ENCODE measurements around the gene SYCP3. TPM values are rescaled to one million over a fixed set of nuclear protein-coding genes. Genes with fewer than 3 reads are reported as not detected.

Gene SYCP3
- total and polyA plus RNA-seq, 12 donors: 0.07 to 0.22 (median 0.18) TPM; not detected in 9

DNA sequence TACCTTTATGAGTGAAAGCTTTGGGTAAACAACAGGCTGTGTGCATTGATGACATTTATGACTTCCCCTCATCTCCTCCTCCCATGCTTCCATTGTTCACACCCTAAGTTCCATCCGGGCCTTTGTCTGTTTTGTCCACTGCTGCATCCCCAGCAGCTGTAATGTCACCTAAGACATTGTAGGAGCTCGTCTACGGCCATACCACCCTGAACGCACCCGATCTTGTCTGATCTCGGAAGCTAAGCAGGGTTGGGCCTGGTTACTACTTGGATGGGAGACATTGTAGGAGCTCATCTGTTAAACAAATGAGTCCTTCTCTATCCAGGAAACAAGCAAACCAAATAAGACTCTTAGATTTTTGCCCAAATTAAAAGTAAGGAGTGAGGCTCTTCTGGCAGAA lies 40.4 kb upstream of the SYCP3 start:
- Histone ChIP-seq H3K9me3 (no peaks in the 10 kb centered on the region), H3K36me3 (peaks cover 0 to 68% (median 0%) of the 10 kb centered on the region in 9 donors), H3K27me3 (no peaks in the 10 kb centered on the region), H3K4me1 (peaks cover 0 to 24% (median 10%) of the 10 kb centered on the region in 9 donors), H3K27ac (no peak overlapping the region), H3K4me3 (no peak overlapping the region)
- DNase-seq (no peak), ATAC-seq (no peak)
- 95% methylated on average over 6 of the region's 6 CpGs for WGBS, 2 donors
- TF ChIP-seq, protein P1, sequence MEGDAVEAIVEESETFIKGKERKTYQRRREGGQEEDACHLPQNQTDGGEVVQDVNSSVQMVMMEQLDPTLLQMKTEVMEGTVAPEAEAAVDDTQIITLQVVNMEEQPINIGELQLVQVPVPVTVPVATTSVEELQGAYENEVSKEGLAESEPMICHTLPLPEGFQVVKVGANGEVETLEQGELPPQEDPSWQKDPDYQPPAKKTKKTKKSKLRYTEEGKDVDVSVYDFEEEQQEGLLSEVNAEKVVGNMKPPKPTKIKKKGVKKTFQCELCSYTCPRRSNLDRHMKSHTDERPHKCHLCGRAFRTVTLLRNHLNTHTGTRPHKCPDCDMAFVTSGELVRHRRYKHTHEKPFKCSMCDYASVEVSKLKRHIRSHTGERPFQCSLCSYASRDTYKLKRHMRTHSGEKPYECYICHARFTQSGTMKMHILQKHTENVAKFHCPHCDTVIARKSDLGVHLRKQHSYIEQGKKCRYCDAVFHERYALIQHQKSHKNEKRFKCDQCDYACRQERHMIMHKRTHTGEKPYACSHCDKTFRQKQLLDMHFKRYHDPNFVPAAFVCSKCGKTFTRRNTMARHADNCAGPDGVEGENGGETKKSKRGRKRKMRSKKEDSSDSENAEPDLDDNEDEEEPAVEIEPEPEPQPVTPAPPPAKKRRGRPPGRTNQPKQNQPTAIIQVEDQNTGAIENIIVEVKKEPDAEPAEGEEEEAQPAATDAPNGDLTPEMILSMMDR (IDR thresholded peaks at IDR 0.05): no peak
- intact Hi-C loops (cut with DNase I): loop anchor here in 5 of 10 donors (5.0 to 10.0 kb wide), 4 partner anchors 53 to 375 kb away; partner anchors contain the start of genes GNPTAB (in 2 of the 5) and ARL1 (in 1 of the 5)

DNA sequence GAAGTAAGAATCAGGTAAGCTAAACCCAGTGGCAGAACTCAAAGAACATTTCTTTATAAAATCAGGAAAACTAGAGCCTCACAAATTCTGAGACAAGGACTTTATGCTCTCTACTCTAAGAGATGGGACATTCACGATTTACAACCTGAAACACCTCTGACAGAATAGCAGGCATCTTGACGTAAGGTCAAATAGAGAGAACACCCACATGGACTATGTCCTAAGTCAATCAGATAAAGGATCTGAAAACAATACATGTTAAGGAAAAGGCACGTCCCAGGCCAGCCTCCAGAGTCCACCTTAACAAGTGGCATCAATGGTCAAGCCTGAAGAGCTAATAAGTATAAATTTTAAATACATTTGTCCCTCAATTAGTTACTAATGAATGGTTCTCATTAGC lies 39.9 kb upstream of the SYCP3 start:
- Histone ChIP-seq H3K36me3 (peaks cover 0 to 63% (median 0%) of the 10 kb centered on the region in 9 donors), H3K4me3 (no peak overlapping the region), H3K27me3 (no peaks in the 10 kb centered on the region), H3K9me3 (no peaks in the 10 kb centered on the region), H3K27ac (no peak overlapping the region), H3K4me1 (peaks cover 0 to 24% (median 10%) of the 10 kb centered on the region in 9 donors)
- TF ChIP-seq, protein P1 (IDR thresholded peaks at IDR 0.05): no peak
- intact Hi-C loops (cut with DNase I): loop anchor here in 5 of 10 donors (5.0 to 10.0 kb wide), 4 partner anchors 53 to 374 kb away; partner anchors contain the start of genes GNPTAB (in 2 of the 5) and ARL1 (in 1 of the 5)
- no peak for DNase-seq
- WGBS, 2 donors: 91 to 92% methylated on average over 3 of the region's 3 CpGs
- no peak for ATAC-seq

GRCh38 chr12:101777978-101778377 lies 38.7 kb upstream of the SYCP3 start:
- Histone ChIP-seq H3K36me3 (peaks cover 0 to 57% (median 0%) of the 10 kb centered on the region in 9 donors), H3K9me3 (no peaks in the 10 kb centered on the region), H3K27me3 (no peaks in the 10 kb centered on the region), H3K4me1 (peaks cover 0 to 36% (median 10%) of the 10 kb centered on the region in 9 donors), H3K27ac (peak overlapping the region in 4 of 10 donors; percentile 27 to 57 (median 38)), H3K4me3 (no peak overlapping the region)
- peak in 1 of 2 donors; percentile 15 for DNase-seq
- peak; percentile 39 to 87 (median 70) for ATAC-seq
- intact Hi-C loops (cut with DNase I): loop anchor here in 5 of 10 donors (2.0 to 10.0 kb wide), 5 partner anchors 53 to 373 kb away; partner anchors contain the start of genes GNPTAB (in 3 of the 5) and ARL1 (in 1 of the 5)
- WGBS, 2 donors: 44 to 57% methylated on average over 4 of the region's 4 CpGs
- TF ChIP-seq, protein P1 (IDR thresholded peaks at IDR 0.05): no peak

DNA sequence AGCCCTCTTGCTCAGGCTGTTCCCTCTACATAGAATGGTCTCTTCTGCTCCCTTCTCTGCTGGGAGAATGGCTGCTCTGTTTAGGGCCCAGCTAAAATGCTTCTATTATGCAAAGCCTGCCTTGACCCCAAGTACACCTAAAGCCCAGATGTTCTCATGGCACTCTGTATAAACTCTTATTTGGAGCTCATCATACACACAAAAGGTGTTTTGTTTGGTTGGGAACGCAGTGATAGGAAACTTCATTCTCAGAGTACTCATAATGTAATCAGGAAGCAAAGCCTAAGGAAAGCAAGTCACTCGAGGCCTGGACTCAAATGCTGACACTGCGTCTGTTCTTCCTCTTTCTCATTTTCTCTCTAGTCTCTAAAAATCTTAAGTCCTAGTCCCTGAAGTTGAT lies 38.2 kb upstream of the SYCP3 start:
- Histone ChIP-seq H3K4me3 (no peak overlapping the region), H3K4me1 (peaks cover 0 to 40% (median 10%) of the 10 kb centered on the region in 9 donors), H3K36me3 (peaks cover 0 to 62% (median 0%) of the 10 kb centered on the region in 9 donors), H3K27ac (peak overlapping the region in 4 of 10 donors; percentile 27 to 65 (median 44)), H3K9me3 (no peaks in the 10 kb centered on the region), H3K27me3 (no peaks in the 10 kb centered on the region)
- ATAC-seq (peak in 2 of 8 donors; percentile 10 to 23), DNase-seq (no peak)
- 62 to 83% methylated on average over 3 of the region's 3 CpGs for WGBS, 2 donors
- TF ChIP-seq, protein P1 (IDR thresholded peaks at IDR 0.05): no peak
- intact Hi-C loops (cut with DNase I): loop anchor here in 5 of 10 donors (2.0 to 10.0 kb wide), 5 partner anchors 53 to 373 kb away; partner anchors contain the start of genes GNPTAB (in 3 of the 5) and ARL1 (in 1 of the 5)
